Medulla oblongata (tissue), 1 donor: ENCODE data around the gene OTUD4.

Experiments
- DNase-seq: peaks from one replicate; pipeline ENCODE4 v3.0.0-alpha.2; 2015; ENCODE audit errors: extremely low spot score

OTUD4 gene

DNA sequence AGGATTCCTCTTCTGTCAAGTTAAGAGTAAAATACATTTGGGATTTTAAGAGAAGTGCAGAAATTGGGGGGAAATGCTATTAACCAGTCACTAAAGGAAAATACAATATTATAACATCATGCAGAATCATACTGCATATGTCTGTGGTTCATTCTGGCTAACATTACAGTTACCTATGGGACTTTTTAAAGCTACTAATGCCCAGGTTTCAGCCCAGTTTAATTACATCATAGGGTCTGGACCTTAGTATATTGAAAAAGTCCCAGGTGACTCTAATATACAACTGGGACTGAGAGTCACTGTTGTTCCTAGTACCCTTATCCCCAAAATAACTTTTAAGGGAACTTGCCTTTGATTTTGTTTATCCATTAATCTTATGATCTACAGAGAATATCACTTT is 72.3 kb downstream of the OTUD4 start:
- no peak for DNase-seq

DNA sequence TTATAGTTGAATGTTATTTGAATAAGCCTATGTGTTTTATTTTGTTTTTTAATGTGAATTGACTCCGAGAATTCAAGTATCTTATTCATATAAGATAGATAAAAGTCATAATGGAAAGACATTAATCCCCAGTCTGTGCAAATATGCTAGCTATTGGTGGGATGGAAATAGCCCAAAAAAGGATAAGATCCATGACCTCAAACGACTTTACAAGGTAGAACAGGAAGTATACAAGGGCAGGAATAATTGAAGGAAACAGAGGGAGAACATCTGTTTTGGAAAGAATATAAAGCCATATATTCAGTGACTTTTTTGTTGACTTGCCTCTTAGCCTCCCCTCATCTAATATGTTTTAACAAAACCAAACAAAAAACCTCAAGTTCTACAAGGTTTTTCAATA is 73.3 kb downstream of the OTUD4 start:
- no peak for DNase-seq

DNA sequence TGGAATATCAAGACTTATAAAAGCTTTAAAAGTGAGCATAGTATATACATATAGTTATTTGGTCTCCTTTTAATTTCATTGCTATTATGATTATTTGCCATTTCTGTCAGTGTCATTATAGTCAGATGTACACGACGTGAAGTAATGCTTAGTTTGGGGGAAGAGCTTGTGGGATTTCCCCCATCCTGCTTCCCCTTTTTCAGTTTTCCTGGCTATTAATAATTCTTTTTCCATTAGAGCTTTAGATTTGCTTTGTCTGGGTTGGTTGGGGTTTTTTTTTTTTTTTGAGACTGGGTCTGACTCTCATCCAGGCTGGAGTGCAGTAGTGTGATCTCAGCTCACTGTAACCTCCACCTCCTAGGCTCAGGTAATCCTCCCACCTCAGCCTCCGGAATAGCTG is 76.9 kb downstream of the OTUD4 start:
- peak; percentile 31 for DNase-seq

DNA sequence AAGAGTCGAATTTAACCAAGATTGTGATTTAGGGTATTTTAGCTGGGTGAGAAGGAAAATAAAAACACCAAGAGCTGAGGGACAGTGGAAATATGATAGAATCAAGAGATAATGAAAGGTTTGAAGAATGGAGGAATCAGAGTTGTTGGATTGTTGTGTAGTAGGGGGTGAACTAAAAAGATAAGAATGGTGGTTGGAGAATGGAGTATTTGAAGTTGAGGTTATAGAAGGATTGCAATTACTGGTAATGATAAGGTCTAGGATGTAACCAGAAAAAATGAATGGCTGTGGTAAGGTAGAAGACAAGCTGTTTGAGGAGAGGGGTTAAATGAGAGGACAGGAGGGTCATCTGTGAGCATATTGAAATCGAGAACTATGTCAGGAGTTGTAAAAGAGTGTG is 77.8 kb downstream of the OTUD4 start:
- DNase-seq: no peak

DNA sequence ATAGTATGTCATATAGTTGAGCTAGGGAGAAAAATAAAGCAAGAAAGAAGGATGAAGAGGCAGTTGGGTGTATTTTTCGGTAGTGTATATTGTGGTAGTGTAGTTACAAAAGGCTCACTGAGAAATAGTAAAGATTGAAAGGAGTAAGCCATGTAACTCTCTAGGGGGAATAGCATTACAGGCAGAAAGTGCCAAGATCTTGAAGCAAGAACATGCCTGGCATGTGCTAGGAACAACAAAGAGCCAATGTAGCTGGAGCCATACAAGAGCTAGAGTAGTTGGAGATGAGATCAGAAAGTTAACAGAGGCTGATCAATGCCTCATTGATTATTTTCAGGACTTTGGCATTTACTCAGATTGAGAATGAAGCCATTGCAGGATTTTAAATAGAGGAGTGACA is 79.3 kb downstream of the OTUD4 start:
- DNase-seq: no peak

DNA sequence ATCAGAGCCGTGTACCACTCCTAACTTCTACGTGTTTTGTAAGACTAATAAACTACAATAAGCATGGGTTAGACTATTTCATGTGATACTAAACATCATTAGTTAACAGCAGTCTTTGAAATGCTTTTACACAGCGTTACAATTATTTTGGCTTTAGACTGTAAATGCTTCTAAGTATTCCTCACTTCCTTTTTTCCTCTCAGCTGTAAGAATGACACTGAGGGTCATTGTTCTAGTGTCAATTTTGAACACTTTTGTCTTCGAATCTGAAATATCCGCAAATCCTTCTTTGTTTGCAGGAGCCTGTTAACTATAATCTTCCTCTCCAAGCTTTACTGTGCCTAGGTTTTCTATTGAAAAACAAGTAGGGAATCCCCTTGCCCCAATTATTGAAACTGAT is 80.7 kb downstream of the OTUD4 start:
- DNase-seq: peak; percentile 53

DNA sequence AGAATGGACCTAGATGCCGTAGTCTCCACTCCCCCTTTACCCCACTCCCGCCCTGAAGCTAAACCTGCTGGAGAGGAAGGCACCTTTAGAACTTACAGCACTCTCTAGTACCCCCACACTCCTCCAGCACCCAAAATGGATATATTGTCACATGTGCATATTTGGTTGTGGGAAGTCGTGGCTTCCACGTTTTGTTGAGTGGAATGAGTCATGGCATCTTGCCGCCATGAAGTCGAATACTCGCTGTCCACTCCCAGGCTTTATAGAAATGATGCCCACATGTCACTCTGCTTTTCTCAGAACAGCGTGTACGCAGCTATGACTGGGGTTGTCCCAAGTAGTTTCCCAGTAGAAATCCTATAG is 81.7 kb downstream of the OTUD4 start:
- DNase-seq: peak; percentile 60

DNA sequence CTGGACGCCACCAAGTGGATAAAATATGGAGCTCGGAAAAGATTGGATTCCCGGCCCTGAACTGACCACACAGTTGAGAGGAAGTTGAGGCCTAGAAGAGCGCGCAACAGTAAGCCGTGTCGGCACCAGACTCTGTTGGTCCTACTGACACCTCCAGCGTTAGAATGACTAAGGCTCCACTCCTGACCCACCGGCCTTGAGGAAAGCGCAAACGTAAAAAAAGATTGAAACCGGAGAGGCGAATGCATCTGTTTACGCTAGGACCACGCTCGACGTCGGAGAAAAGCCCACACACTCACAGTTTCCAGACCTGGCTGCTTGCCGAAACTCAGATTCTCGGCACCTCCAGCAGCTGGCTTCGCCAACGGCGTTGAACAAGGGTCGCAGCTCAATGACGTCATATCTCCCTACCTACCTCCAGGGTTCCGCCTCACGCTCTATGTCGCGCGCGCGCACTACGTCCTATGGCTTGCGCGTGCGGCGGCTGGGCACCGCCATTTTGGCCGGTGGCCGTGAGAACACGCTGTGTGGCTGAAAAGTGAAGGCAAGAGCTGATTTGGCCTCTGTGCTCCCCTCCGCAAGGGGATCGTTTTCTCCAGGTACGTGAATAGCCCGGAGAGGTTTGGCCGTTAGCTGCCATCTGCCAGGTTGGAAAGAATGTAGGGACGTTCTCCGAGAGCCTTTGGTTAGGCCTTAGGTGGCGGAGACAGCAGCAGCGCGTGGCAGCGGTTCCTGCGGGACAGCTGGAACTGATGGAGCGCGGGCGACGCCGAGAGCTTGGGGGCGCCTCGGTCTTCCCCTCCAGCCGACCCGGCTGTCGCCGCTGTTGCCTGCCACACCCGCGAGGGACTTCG is 82.3 kb downstream of the OTUD4 start, which contains the start of the genes ABCE1 and ANAPC10:
Gene ABCE1, plus strand, starts transcription at position 491 of the 854 bp plus-strand sequence. CDS start 6,102 bp downstream, outside the sequence.
Gene ANAPC10, minus strand, starts transcription at position 376 of the 854 bp plus-strand sequence. CDS start 2,097 bp downstream, outside the sequence.
- peak; percentile 96 for DNase-seq

DNA sequence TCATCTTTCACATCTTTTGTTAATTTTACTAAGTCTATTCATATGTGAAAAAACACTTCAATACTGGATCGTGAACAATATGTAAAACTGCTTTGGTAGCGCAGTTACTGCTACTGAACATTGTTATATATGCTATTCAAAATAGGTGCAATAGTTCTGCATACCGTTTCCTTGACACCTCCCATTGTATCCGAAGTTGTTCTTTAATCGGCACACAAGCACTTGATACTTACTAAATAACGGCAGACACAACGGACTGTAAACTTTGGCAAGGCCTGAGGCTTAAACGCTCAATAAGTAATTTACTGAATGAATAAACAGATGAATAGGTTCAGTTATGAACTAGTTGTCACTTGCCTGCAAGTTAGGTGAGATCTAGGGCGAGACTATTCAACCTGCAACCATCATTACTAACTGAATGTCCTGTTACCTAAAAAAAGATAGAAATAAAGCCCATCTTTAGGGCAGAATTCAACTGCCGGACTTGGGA is 83.0 kb downstream of the OTUD4 start:
- no peak for DNase-seq

DNA sequence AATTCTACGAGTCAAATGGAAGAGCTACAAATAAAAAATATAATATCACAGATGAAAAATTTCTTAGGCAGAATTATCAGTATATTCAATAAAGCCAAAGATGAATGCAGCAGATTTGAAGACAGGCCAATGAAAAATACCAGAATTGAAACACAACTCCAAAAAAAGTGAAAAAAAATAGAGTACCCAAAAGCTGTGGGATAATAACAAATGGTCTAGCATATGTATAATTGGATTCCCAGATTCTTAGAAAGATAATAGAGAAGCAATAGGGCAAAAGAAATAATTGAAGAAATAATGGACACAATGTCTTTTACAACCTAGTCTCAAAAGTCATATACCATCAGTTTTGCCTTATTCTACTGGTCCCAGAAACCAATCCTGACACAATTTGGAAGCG is 86.8 kb downstream of the OTUD4 start:
- DNase-seq: no peak

DNA sequence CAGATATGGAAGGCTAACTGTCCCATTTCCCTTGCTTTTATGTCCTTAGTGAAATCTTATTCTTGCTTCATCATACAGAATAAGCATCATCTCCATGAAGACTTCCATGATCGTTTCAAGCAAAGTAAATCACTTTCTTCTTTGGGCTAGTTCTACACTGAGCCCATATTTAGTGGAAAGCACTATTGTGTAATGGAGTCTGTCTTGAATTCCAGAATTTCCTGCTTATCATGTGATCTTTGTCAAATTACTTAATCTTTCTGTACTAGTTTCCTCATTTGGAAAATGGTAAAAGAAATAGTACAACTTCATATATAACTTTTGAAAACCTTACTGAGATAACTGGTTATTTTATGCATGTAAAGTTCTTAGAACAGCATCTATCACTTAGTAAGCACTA is 90.0 kb downstream of the OTUD4 start:
- DNase-seq: no peak

DNA sequence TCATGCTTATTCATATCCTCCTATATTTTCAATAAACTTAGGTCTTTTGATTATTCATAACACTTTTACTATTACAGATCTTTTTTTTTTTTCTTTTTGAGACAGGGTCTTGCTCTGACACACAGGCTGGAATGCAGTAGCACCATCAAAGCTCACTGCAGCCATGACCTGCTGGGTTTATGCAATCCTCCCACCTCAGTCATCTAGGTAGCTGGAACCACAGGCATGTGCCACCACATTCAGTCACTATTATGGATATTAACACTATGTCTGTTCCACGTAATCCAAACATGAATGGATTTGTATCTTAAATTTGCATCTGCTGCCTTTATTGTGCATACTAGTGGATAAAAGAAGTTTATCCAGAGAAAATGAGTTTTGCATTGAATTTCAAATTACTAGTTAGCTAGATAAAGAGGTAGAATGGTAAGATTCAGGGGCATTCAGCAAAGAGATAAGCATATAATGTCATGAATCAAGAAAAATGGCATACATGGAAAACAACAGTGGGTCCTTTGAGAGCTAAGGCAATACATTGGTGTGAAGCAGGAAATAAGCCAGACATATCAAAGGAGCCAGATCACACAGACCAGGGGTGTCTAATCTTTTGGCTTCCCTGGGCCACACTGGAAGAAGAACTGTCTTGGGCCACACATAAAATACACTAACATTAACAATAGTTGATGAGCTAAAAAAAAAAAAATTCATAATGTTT is 96.3 kb downstream of the OTUD4 start:
- no peak for DNase-seq
